Peyer's patch (tissue), 4 donors: ENCODE data around the gene MARCHF9.

Experiments
- POLR2A ChIP-seq, 2 donors: fragments of 450-650 bp; IDR thresholded peaks; one replicate each; pipeline ENCODE4 v1.5.1; 2017; ENCODE audit warnings: antibody characterized with exemption in 2 of 2, mild to moderate bottlenecking in 2 of 2, moderate library complexity in 2 of 2
- TF ChIP-seq, protein P1 (sequence below), 6 experiments: fragments of 450-650 bp in 4 of 6; fragments of 200-600 bp in 2 of 6; sonication (generic) in 1 of 6; IDR thresholded peaks; one replicate each; pipeline ENCODE4 v1.5.1; 2017 to 2019; ENCODE audit warnings: antibody characterized with exemption in 6 of 6, mild to moderate bottlenecking in 3 of 6, moderate library complexity in 1 of 6

DNA sequence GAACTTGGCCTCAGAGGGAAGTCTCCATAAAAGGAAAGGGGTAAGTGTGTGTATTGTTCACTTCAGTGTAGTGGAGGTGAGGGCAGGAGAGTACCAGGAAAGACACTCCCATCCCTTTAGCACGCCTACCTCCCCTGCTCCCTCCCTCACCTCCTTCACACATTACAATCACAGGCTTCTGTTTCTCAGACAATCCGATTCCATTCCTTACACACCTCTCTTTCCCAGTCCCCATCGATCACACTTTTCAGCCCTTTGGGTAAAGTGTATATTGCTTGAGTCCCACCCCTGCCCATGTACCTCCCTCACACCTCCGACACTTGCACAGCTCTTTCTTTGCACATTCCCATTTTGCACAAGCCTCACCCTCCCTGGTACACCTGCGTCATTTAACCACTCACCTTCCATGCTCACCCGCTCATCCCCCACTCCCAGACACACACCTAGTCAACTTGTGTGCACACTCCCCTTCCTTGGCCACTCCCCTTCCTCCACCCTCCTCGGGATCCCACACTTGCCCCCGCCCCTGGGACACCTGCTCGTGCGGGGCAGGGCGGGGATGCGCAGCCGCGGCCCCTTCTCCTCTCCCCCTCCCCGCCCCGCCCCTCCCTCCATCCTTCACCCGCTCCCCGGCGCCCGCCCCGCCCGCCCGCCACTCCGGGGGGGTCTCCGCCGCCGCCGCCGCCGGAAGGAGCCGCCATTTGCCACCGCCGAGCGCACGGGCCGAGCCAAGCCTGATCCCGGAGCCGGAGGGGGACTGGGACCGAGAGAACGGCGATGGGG lies at the start of gene MARCHF9:
- TF ChIP-seq, protein P1, sequence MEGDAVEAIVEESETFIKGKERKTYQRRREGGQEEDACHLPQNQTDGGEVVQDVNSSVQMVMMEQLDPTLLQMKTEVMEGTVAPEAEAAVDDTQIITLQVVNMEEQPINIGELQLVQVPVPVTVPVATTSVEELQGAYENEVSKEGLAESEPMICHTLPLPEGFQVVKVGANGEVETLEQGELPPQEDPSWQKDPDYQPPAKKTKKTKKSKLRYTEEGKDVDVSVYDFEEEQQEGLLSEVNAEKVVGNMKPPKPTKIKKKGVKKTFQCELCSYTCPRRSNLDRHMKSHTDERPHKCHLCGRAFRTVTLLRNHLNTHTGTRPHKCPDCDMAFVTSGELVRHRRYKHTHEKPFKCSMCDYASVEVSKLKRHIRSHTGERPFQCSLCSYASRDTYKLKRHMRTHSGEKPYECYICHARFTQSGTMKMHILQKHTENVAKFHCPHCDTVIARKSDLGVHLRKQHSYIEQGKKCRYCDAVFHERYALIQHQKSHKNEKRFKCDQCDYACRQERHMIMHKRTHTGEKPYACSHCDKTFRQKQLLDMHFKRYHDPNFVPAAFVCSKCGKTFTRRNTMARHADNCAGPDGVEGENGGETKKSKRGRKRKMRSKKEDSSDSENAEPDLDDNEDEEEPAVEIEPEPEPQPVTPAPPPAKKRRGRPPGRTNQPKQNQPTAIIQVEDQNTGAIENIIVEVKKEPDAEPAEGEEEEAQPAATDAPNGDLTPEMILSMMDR (IDR thresholded peaks at IDR 0.05) = no peak
- TF ChIP-seq POLR2A (IDR thresholded peaks at IDR 0.05) = no peak
